SU-DHL-6 (cell line): ENCODE data around the gene HAVCR1.
"Not testable (repeated sequence)": the region's sequence is repeated elsewhere in the genome, so short reads cannot be mapped to it uniquely, and the experiment has no call there.

Experiments used
- H2AFZ ChIP-seq: fragments of 200-600 bp; sonication (generic); 2 replicates; pipeline ENCODE4 v1.6.1; 2014; ENCODE audit warnings: low read depth, mild to moderate bottlenecking, moderate library complexity, mixed read lengths, antibody characterized with exemption, low read length; ENCODE audit not compliant: severe bottlenecking
- H3F3A ChIP-seq: fragments of 200-600 bp; shearing (Covaris generic); 2 replicates; pipeline ENCODE4 v1.6.0; 2016; ENCODE audit warnings: antibody characterized with exemption, mild to moderate bottlenecking; ENCODE audit not compliant: insufficient read depth
- H3K27ac ChIP-seq: fragments of 200-600 bp; sonication (generic); 2 replicates; pipeline ENCODE4 v1.5.1; 2016; ENCODE audit warnings: low read depth, mild to moderate bottlenecking, low read length, moderate library complexity, mixed read lengths
- H3K27me3 ChIP-seq: fragments of 200-600 bp; sonication (generic), shearing (Covaris generic); 2 replicates; pipeline ENCODE4 v1.6.0; 2014; ENCODE audit warnings: mild to moderate bottlenecking, low read length
- H3K36me3 ChIP-seq: fragments of 200-600 bp; sonication (generic); 2 replicates; pipeline ENCODE4 v1.6.1; 2014; ENCODE audit warnings: mild to moderate bottlenecking, low read length, mixed read lengths
- H3K4me2 ChIP-seq: fragments of 300-600, 200-600 bp; shearing (Covaris generic), sonication (generic); 2 replicates; pipeline ENCODE4 v1.6.0; 2014; ENCODE audit warnings: low read length, low read depth, mild to moderate bottlenecking; ENCODE audit not compliant: poor library complexity, severe bottlenecking
- H3K4me3 ChIP-seq: fragments of 200-600 bp; sonication (generic); 2 replicates; pipeline ENCODE4 v1.5.1; 2014; ENCODE audit warnings: antibody characterized with exemption, low read length, mild to moderate bottlenecking, mixed read lengths; ENCODE audit not compliant: insufficient read depth, poor library complexity, severe bottlenecking
- H3K79me2 ChIP-seq: fragments of 200-600 bp; sonication (generic); 2 replicates; pipeline ENCODE4 v1.6.1; 2014; ENCODE audit warnings: mild to moderate bottlenecking, low read length, moderate library complexity; ENCODE audit not compliant: insufficient read depth
- H3K9ac ChIP-seq: fragments of 200-600 bp; sonication (generic); 2 replicates; pipeline ENCODE4 v1.7.0; 2014; ENCODE audit warnings: mild to moderate bottlenecking, low read length
- H3K9me2 ChIP-seq: fragments of 200-600 bp; sonication (generic); replicated peaks from 2 replicates; pipeline ENCODE4 v1.6.1; 2014; ENCODE audit warnings: low read length; ENCODE audit not compliant: insufficient read depth
- H3K9me3 ChIP-seq: fragments of 200-600 bp; sonication (generic); 2 replicates; pipeline ENCODE4 v1.6.1; 2014; ENCODE audit warnings: low read length, mixed read lengths; ENCODE audit not compliant: insufficient read depth
- H4K20me1 ChIP-seq: fragments of 200-600 bp; sonication (generic); 2 replicates; pipeline ENCODE4 v1.6.1; 2014; ENCODE audit warnings: low read depth, mild to moderate bottlenecking, antibody characterized with exemption, low read length, moderate library complexity, mixed read lengths
- CTCF ChIP-seq: fragments of 200-600 bp; sonication (generic); IDR thresholded peaks from one replicate; pipeline ENCODE4 v1.5.1; 2017; ENCODE audit warnings: antibody characterized with exemption, mild to moderate bottlenecking, low read length, moderate library complexity; ENCODE audit not compliant: insufficient read depth, poor library complexity, severe bottlenecking
- EZH2phosphoT487 ChIP-seq: fragments of 200-600 bp; sonication (generic), shearing (Covaris generic); conservative IDR thresholded peaks from 2 replicates; pipeline ENCODE4 v1.6.1; 2018; ENCODE audit warnings: mild to moderate bottlenecking, antibody characterized with exemption, low read length, moderate library complexity, mixed read lengths

The HAVCR1 gene

GRCh38 chr5:157049605-157050004 lies 9.3 kb downstream of the HAVCR1 start:
- TF ChIP-seq CTCF (no peak), EZH2phosphoT487 (no peak)
- H3K9me2 ChIP-seq = no peaks in the 10 kb centered on the region
- H3K4me2 ChIP-seq = no peak overlapping the region
- H3K4me3 ChIP-seq = no peak overlapping the region
- no peak overlapping the region for H3K27ac ChIP-seq
- H3K79me2 ChIP-seq = no peaks in the 10 kb centered on the region
- no peak overlapping the region for H3K9ac ChIP-seq
- no peaks in the 10 kb centered on the region for H3K9me3 ChIP-seq
- no peaks in the 10 kb centered on the region for H3K36me3 ChIP-seq
- no peaks in the 10 kb centered on the region for H4K20me1 ChIP-seq
- H2AFZ ChIP-seq = no peak overlapping the region
- H3K27me3 ChIP-seq = no peaks in the 10 kb centered on the region
- no peaks in the 10 kb centered on the region for H3F3A ChIP-seq

GRCh38 chr5:157047898-157048297 lies 11.0 kb downstream of the HAVCR1 start:
- Histone ChIP-seq H2AFZ (no peak overlapping the region), H3K4me3 (no peak overlapping the region), H3K36me3 (no peaks in the 10 kb centered on the region), H3F3A (no peaks in the 10 kb centered on the region), H3K4me2 (no peak overlapping the region), H3K27me3 (no peaks in the 10 kb centered on the region), H3K9me2 (no peaks in the 10 kb centered on the region), H3K79me2 (no peaks in the 10 kb centered on the region), H3K9me3 (no peaks in the 10 kb centered on the region), H3K27ac (no peak overlapping the region), H4K20me1 (no peaks in the 10 kb centered on the region), H3K9ac (no peak overlapping the region)
- TF ChIP-seq EZH2phosphoT487 = no peak
- TF ChIP-seq CTCF = no peak

GRCh38 chr5:157047016-157047415 lies 11.9 kb downstream of the HAVCR1 start:
- H3F3A ChIP-seq, H3K9me3 ChIP-seq, H3K27me3 ChIP-seq, H3K9ac ChIP-seq, H3K36me3 ChIP-seq, H2AFZ ChIP-seq, H4K20me1 ChIP-seq, H3K9me2 ChIP-seq, H3K27ac ChIP-seq, H3K4me2 ChIP-seq, H3K79me2 ChIP-seq, H3K4me3 ChIP-seq: not testable (repeated sequence)

GRCh38 chr5:157046041-157046440 lies 12.9 kb downstream of the HAVCR1 start:
- no peak overlapping the region for H3K4me2 ChIP-seq
- H3K79me2 ChIP-seq = no peaks in the 10 kb centered on the region
- H3K36me3 ChIP-seq = no peaks in the 10 kb centered on the region
- no peak for TF ChIP-seq EZH2phosphoT487
- no peak for TF ChIP-seq CTCF
- no peak overlapping the region for H3K4me3 ChIP-seq
- H3K27ac ChIP-seq = no peak overlapping the region
- H3K9me3 ChIP-seq = no peaks in the 10 kb centered on the region
- H3K9ac ChIP-seq = no peak overlapping the region
- H3K27me3 ChIP-seq = no peaks in the 10 kb centered on the region
- H3F3A ChIP-seq = no peaks in the 10 kb centered on the region
- H2AFZ ChIP-seq = no peak overlapping the region
- H4K20me1 ChIP-seq = no peaks in the 10 kb centered on the region
- no peaks in the 10 kb centered on the region for H3K9me2 ChIP-seq
